ENCODE measurements around the gene PLCXD1. TPM values are rescaled to one million over a fixed set of nuclear protein-coding genes. Genes with fewer than 3 reads are reported as not detected.

PLCXD1 gene
- total and polyA plus RNA-seq, 9 of the 15 experiments (the other 6 are each of a cell fraction or from before 2014, with no cell fraction given) = 6.0 to 60.2 (median 39.5) TPM

GRCh38 chrX:318739-319578, 37.8 kb downstream of the PLCXD1 start, which contains the start of gene GTPBP6 (continued):
- TF ChIP-seq ZNF395 (CRISPR knock-in tag; IDR thresholded peaks at IDR 0.05) (no peak), RBM39 (optimal IDR thresholded peaks at IDR 0.05; ENCODE audit: low read depth, low read length) (no peak), SRSF3 (IDR thresholded peaks at IDR 0.05; ENCODE audit: insufficient read depth, low read length) (no peak), MLLT1 (IDR thresholded peaks at IDR 0.05) (no peak), USF2 (CRISPR knock-in tag; IDR thresholded peaks at IDR 0.05) (peak; percentile 99), HDAC1 (IDR thresholded peaks at IDR 0.05) (no peak), NBN (IDR thresholded peaks at IDR 0.05; ENCODE audit: low read depth) (no peak), PPARD (CRISPR knock-in tag; IDR thresholded peaks at IDR 0.05) (no peak), CBX1 (IDR thresholded peaks at IDR 0.05; ENCODE audit: low read depth) (no peak; the same call in 1 of the 2 replicates), MLX (CRISPR knock-in tag; conservative IDR thresholded peaks at IDR 0.05) (no peak), IRF9 (tag; IDR thresholded peaks at IDR 0.05) (no peak), NR2C2 (CRISPR knock-in tag; IDR thresholded peaks at IDR 0.05) (no peak), NR2C2 (tag; IDR thresholded peaks at IDR 0.05) (no peak; the same call in 1 of the 2 replicates), ZNF655 (CRISPR knock-in tag; IDR thresholded peaks at IDR 0.05) (no peak)
